GM23338 (cell line): ENCODE data around the gene FGFR2. TPM values are rescaled to one million over a fixed set of nuclear protein-coding genes. Genes with fewer than 3 reads are reported as not detected.

Source experiments
- ATAC-seq: fragments of 200-7000 bp; cut with Tn5 transposase; 3 replicates; pipeline ENCODE4 v1.9.1; 2020
- DNase-seq: peaks from one replicate; pipeline ENCODE4 v3.0.0-alpha.2; 2015; ENCODE audit warnings: low spot score
- H2AFZ ChIP-seq: fragments of 200-600 bp; sonication (generic); 2 replicates; pipeline ENCODE4 v1.8.0; 2016; ENCODE audit warnings: antibody characterized with exemption, mild to moderate bottlenecking, moderate library complexity
- H3F3A ChIP-seq: fragments of 200-600 bp; sonication (generic); replicated peaks from 2 replicates; pipeline ENCODE4 v1.8.0; 2017; ENCODE audit warnings: antibody characterized with exemption, mixed run types, low read depth
- H3K27ac ChIP-seq: fragments of 200-600 bp; sonication (generic); 2 replicates; pipeline ENCODE4 v1.6.1; 2016; ENCODE audit warnings: low read depth
- H3K27me3 ChIP-seq: fragments of 200-600 bp; sonication (generic); 2 replicates; pipeline ENCODE4 v1.8.0; 2016; ENCODE audit warnings: mild to moderate bottlenecking, mixed run types, moderate library complexity; ENCODE audit not compliant: insufficient read depth
- H3K36me3 ChIP-seq: fragments of 200-600 bp; sonication (generic); 2 replicates; pipeline ENCODE4 v1.8.0; 2016; ENCODE audit warnings: mild to moderate bottlenecking; ENCODE audit not compliant: insufficient read depth
- H3K4me1 ChIP-seq: fragments of 200-600 bp; sonication (generic); 2 replicates; pipeline ENCODE4 v1.8.0; 2016; ENCODE audit warnings: mild to moderate bottlenecking, moderate library complexity; ENCODE audit not compliant: insufficient read depth
- H3K4me2 ChIP-seq: fragments of 200-600 bp; sonication (generic); 2 replicates; pipeline ENCODE4 v1.7.1; 2017; ENCODE audit warnings: mixed run types
- H3K4me3 ChIP-seq: fragments of 200-600 bp; sonication (generic); 2 replicates; pipeline ENCODE4 v1.6.1; 2016; ENCODE audit warnings: mixed run types
- H3K79me2 ChIP-seq: fragments of 200-600 bp; sonication (generic); replicated peaks from 2 replicates; pipeline ENCODE4 v1.8.0; 2017; ENCODE audit warnings: mild to moderate bottlenecking; ENCODE audit not compliant: insufficient read depth
- H3K9me2 ChIP-seq: fragments of 200-600 bp; sonication (generic); 2 replicates; pipeline ENCODE4 v1.8.0; 2017; ENCODE audit not compliant: insufficient read depth
- H4K20me1 ChIP-seq: fragments of 200-600 bp; sonication (generic); replicated peaks from 2 replicates; pipeline ENCODE4 v1.8.0; 2017; ENCODE audit warnings: mild to moderate bottlenecking; ENCODE audit not compliant: insufficient read depth
- H3K27ac Mint-ChIP-seq: 2 replicates; pipeline ENCODE4 v1.8.0; 2020; ENCODE audit warnings: inconsistent platforms, mild to moderate bottlenecking, moderate library complexity, mixed read lengths
- H3K27me3 Mint-ChIP-seq: 3 replicates; pipeline ENCODE4 v1.8.0; 2022; ENCODE audit warnings: low read depth, mild to moderate bottlenecking, moderate library complexity, mixed read lengths, inconsistent platforms; ENCODE audit not compliant: insufficient read depth, poor library complexity
- H3K36me3 Mint-ChIP-seq: 3 replicates; pipeline ENCODE4 v1.8.0; 2021; ENCODE audit warnings: low read depth, mild to moderate bottlenecking, inconsistent platforms, moderate library complexity, mixed read lengths
- H3K4me1 Mint-ChIP-seq: 3 replicates; pipeline ENCODE4 v1.8.0; 2020; ENCODE audit warnings: mild to moderate bottlenecking, inconsistent platforms, mixed read lengths
- H3K4me3 Mint-ChIP-seq: 3 replicates; pipeline ENCODE4 v1.8.0; 2021; ENCODE audit warnings: moderate library complexity, mild to moderate bottlenecking, inconsistent platforms, mixed read lengths
- H3K9me3 Mint-ChIP-seq: 3 replicates; pipeline ENCODE4 v1.8.0; 2020; ENCODE audit warnings: moderate library complexity, mild to moderate bottlenecking, inconsistent platforms, mixed read lengths
- CREB1 ChIP-seq: fragments of 250-450 bp; sonication (Bioruptor Pico); IDR thresholded peaks from 2 replicates; pipeline ENCODE4 v1.5.0; 2020; ENCODE audit warnings: low read depth, mild to moderate bottlenecking, moderate library complexity
- EZH2 ChIP-seq: fragments of 200-600 bp; sonication (generic); IDR thresholded peaks from one replicate; pipeline ENCODE4 v1.8.0; 2017; ENCODE audit warnings: antibody characterized with exemption, mild to moderate bottlenecking, low read depth; ENCODE audit not compliant: unreplicated experiment
- EZH2phosphoT487 ChIP-seq: fragments of 200-600 bp; sonication (generic); IDR thresholded peaks from one replicate; pipeline ENCODE4 v1.8.1; 2018; ENCODE audit warnings: antibody characterized with exemption; ENCODE audit not compliant: unreplicated experiment
- JUNB ChIP-seq: IDR thresholded peaks from one replicate; pipeline ENCODE4 v1.6.1; 2016; ENCODE audit warnings: antibody characterized with exemption; ENCODE audit not compliant: unreplicated experiment
- NANOG ChIP-seq: IDR thresholded peaks from 2 replicates; pipeline ENCODE4 v1.6.1; 2016; ENCODE audit warnings: antibody characterized with exemption, borderline replicate concordance
- POLR2AphosphoS5 ChIP-seq: IDR thresholded peaks from 2 replicates; pipeline ENCODE4 v1.6.1; 2016; ENCODE audit warnings: antibody characterized with exemption, low read depth
- STAT1 ChIP-seq: IDR thresholded peaks from one replicate; pipeline ENCODE4 v1.6.1; 2016; ENCODE audit warnings: antibody characterized with exemption; ENCODE audit not compliant: unreplicated experiment
- ZNF114 ChIP-seq: fragments of 250-450 bp; sonication (Bioruptor Pico); IDR thresholded peaks from 2 replicates; pipeline ENCODE4 v1.5.0; 2020; ENCODE audit warnings: mild to moderate bottlenecking, moderate library complexity
- polyA plus RNA-seq: library from polyadenylated mRNA; unstranded; fragments of >200 nt; fragmentation: Nextera tagmentation; extraction: Ambion mirVana; gene quantifications from 2 replicates; pipeline ENCODE4 v1.2.1, GENCODE V29; 2016
- total RNA-seq: library from RNA; depleted of rRNA; stranded (reverse); fragments of >200 nt; shearing (Covaris generic); gene quantifications from 2 replicates; pipeline ENCODE4 v1.2.3, GENCODE V29; 2014
- TF ChIP-seq, protein P1 (sequence below): IDR thresholded peaks from 2 replicates; pipeline ENCODE4 v1.6.1; 2016; ENCODE audit warnings: antibody characterized with exemption
- TF ChIP-seq, protein P2 (sequence below): fragments of 250-450 bp; sonication (Bioruptor Pico); IDR thresholded peaks from 2 replicates; pipeline ENCODE4 v1.5.0; 2020; ENCODE audit warnings: mild to moderate bottlenecking, moderate library complexity
- TF ChIP-seq, protein P3 (sequence below), 2 experiments: fragments of 200-600 bp in 1 of 2; sonication (generic) in 1 of 2; conservative IDR thresholded peaks; 2 replicates each; pipeline versions ENCODE4 v1.5.1 to v1.6.1; 2016 to 2017; ENCODE audit warnings: antibody characterized with exemption in 2 of 2, low read depth in 2 of 2, mild to moderate bottlenecking in 2 of 2, moderate library complexity in 1 of 2
- TF ChIP-seq, protein P4 (sequence below): IDR thresholded peaks from one replicate; pipeline ENCODE4 v1.6.1; 2018; ENCODE audit warnings: antibody characterized with exemption; ENCODE audit not compliant: unreplicated experiment

FGFR2 gene
- total and polyA plus RNA-seq, 2 experiments from 2014 or later: 31.1 to 106 TPM

DNA sequence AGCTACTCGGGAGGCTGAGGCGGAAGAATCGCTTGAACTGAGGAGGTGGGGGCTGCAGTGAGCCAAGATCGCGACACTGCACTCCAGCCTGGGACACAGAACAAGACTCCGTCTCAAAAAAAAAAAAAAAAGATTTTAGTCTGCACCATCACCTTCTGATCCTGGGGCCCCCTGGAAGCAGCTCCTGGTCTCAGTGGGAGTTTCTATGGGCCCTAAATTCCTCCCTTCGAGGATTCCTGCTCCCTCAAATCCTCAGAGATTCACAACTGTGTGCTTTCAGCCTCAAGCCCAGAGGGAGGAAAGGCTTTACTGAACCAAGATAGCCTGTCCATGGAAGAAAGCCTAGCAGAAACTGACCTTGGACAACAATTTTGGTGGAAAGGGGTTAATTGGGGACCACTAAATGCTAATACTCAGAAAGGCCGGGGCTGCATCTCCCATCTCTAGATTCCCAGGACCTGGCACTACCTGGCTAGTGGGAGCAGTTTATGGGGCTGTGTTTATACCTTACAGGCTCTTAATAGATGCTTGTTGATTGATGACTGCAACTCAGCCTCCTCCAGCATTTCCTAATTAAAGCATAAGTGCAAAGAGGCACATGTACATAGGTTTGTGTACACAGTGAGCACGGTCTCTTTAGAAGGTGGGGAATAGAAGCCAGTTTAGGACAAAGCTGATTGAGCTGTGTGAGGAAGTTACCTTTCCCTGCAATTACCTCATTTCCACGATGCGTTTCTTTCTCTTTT is 9.2 kb upstream of the FGFR2 start:
- Histone ChIP-seq H3K36me3 (no peaks in the 10 kb centered on the region), H3K4me3 (no peak overlapping the region), H2AFZ (0 out of 2 replicates have a peak overlapping the region, but pooled peaks have one; percentile 10), H3K4me2 (no peak overlapping the region), H3K27ac (no peak overlapping the region), H4K20me1 (no peaks in the 10 kb centered on the region), H3F3A (no peaks in the 10 kb centered on the region), H3K79me2 (no peaks in the 10 kb centered on the region), H3K27me3 (peaks cover 8% of the 10 kb centered on the region; the same call in 1 of the 2 replicates), H3K9me2 (no peaks in the 10 kb centered on the region), H3K4me1 (no peaks in the 10 kb centered on the region)
- peaks cover 18% of the 10 kb centered on the region for H3K4me1 Mint-ChIP-seq
- H3K9me3 Mint-ChIP-seq: no peaks in the 10 kb centered on the region; the same call in 2 of the 3 replicates
- peaks cover 19% of the 10 kb centered on the region for H3K27me3 Mint-ChIP-seq
- DNase-seq: no peak
- H3K4me3 Mint-ChIP-seq: no peak overlapping the region
- no peak overlapping the region for H3K27ac Mint-ChIP-seq
- no peak for TF ChIP-seq STAT1
- TF ChIP-seq JUNB: no peak
- TF ChIP-seq, protein P1, sequence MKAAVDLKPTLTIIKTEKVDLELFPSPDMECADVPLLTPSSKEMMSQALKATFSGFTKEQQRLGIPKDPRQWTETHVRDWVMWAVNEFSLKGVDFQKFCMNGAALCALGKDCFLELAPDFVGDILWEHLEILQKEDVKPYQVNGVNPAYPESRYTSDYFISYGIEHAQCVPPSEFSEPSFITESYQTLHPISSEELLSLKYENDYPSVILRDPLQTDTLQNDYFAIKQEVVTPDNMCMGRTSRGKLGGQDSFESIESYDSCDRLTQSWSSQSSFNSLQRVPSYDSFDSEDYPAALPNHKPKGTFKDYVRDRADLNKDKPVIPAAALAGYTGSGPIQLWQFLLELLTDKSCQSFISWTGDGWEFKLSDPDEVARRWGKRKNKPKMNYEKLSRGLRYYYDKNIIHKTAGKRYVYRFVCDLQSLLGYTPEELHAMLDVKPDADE: no peak
- TF ChIP-seq, protein P2, sequence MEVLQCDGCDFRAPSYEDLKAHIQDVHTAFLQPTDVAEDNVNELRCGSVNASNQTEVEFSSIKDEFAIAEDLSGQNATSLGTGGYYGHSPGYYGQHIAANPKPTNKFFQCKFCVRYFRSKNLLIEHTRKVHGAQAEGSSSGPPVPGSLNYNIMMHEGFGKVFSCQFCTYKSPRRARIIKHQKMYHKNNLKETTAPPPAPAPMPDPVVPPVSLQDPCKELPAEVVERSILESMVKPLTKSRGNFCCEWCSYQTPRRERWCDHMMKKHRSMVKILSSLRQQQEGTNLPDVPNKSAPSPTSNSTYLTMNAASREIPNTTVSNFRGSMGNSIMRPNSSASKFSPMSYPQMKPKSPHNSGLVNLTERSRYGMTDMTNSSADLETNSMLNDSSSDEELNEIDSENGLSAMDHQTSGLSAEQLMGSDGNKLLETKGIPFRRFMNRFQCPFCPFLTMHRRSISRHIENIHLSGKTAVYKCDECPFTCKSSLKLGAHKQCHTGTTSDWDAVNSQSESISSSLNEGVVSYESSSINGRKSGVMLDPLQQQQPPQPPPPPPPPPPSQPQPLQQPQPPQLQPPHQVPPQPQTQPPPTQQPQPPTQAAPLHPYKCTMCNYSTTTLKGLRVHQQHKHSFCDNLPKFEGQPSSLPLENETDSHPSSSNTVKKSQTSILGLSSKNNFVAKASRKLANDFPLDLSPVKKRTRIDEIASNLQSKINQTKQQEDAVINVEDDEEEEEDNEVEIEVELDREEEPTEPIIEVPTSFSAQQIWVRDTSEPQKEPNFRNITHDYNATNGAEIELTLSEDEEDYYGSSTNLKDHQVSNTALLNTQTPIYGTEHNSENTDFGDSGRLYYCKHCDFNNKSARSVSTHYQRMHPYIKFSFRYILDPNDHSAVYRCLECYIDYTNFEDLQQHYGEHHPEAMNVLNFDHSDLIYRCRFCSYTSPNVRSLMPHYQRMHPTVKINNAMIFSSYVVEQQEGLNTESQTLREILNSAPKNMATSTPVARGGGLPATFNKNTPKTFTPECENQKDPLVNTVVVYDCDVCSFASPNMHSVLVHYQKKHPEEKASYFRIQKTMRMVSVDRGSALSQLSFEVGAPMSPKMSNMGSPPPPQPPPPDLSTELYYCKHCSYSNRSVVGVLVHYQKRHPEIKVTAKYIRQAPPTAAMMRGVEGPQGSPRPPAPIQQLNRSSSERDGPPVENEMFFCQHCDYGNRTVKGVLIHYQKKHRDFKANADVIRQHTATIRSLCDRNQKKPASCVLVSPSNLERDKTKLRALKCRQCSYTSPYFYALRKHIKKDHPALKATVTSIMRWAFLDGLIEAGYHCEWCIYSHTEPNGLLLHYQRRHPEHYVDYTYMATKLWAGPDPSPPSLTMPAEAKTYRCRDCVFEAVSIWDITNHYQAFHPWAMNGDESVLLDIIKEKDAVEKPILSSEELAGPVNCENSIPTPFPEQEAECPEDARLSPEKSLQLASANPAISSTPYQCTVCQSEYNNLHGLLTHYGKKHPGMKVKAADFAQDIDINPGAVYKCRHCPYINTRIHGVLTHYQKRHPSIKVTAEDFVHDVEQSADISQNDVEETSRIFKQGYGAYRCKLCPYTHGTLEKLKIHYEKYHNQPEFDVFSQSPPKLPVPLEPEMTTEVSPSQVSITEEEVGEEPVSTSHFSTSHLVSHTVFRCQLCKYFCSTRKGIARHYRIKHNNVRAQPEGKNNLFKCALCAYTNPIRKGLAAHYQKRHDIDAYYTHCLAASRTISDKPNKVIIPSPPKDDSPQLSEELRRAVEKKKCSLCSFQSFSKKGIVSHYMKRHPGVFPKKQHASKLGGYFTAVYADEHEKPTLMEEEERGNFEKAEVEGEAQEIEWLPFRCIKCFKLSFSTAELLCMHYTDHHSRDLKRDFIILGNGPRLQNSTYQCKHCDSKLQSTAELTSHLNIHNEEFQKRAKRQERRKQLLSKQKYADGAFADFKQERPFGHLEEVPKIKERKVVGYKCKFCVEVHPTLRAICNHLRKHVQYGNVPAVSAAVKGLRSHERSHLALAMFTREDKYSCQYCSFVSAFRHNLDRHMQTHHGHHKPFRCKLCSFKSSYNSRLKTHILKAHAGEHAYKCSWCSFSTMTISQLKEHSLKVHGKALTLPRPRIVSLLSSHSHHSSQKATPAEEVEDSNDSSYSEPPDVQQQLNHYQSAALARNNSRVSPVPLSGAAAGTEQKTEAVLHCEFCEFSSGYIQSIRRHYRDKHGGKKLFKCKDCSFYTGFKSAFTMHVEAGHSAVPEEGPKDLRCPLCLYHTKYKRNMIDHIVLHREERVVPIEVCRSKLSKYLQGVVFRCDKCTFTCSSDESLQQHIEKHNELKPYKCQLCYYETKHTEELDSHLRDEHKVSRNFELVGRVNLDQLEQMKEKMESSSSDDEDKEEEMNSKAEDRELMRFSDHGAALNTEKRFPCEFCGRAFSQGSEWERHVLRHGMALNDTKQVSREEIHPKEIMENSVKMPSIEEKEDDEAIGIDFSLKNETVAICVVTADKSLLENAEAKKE (CRISPR knock-in tag): no peak
- TF ChIP-seq CREB1 (CRISPR knock-in tag): no peak
- no peak for TF ChIP-seq ZNF114
- no peak for TF ChIP-seq POLR2AphosphoS5
- TF ChIP-seq EZH2: no peak
- no peak for TF ChIP-seq NANOG
- TF ChIP-seq, protein P3, sequence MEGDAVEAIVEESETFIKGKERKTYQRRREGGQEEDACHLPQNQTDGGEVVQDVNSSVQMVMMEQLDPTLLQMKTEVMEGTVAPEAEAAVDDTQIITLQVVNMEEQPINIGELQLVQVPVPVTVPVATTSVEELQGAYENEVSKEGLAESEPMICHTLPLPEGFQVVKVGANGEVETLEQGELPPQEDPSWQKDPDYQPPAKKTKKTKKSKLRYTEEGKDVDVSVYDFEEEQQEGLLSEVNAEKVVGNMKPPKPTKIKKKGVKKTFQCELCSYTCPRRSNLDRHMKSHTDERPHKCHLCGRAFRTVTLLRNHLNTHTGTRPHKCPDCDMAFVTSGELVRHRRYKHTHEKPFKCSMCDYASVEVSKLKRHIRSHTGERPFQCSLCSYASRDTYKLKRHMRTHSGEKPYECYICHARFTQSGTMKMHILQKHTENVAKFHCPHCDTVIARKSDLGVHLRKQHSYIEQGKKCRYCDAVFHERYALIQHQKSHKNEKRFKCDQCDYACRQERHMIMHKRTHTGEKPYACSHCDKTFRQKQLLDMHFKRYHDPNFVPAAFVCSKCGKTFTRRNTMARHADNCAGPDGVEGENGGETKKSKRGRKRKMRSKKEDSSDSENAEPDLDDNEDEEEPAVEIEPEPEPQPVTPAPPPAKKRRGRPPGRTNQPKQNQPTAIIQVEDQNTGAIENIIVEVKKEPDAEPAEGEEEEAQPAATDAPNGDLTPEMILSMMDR (conservative IDR thresholded peaks at IDR 0.05; ENCODE audit: low read depth in 2 of 2): no peak
- TF ChIP-seq, protein P4, sequence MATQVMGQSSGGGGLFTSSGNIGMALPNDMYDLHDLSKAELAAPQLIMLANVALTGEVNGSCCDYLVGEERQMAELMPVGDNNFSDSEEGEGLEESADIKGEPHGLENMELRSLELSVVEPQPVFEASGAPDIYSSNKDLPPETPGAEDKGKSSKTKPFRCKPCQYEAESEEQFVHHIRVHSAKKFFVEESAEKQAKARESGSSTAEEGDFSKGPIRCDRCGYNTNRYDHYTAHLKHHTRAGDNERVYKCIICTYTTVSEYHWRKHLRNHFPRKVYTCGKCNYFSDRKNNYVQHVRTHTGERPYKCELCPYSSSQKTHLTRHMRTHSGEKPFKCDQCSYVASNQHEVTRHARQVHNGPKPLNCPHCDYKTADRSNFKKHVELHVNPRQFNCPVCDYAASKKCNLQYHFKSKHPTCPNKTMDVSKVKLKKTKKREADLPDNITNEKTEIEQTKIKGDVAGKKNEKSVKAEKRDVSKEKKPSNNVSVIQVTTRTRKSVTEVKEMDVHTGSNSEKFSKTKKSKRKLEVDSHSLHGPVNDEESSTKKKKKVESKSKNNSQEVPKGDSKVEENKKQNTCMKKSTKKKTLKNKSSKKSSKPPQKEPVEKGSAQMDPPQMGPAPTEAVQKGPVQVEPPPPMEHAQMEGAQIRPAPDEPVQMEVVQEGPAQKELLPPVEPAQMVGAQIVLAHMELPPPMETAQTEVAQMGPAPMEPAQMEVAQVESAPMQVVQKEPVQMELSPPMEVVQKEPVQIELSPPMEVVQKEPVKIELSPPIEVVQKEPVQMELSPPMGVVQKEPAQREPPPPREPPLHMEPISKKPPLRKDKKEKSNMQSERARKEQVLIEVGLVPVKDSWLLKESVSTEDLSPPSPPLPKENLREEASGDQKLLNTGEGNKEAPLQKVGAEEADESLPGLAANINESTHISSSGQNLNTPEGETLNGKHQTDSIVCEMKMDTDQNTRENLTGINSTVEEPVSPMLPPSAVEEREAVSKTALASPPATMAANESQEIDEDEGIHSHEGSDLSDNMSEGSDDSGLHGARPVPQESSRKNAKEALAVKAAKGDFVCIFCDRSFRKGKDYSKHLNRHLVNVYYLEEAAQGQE: no peak
- no peak for TF ChIP-seq EZH2phosphoT487
- no peaks in the 10 kb centered on the region for H3K36me3 Mint-ChIP-seq
- no peak for ATAC-seq
